Vagina (tissue), 2 donors: ENCODE results near the gene KEL.

Experiments used
- CTCF ChIP-seq, 3 experiments: fragments of 450-650 bp in 2 of 3; fragments of 200-600 bp in 1 of 3; sonication (generic) in 1 of 3; IDR thresholded peaks; one replicate each; pipeline ENCODE4 v1.5.1; 2017 to 2019; ENCODE audit warnings: antibody characterized with exemption in 3 of 3, mild to moderate bottlenecking in 2 of 3, moderate library complexity in 2 of 3
- POLR2A ChIP-seq, 2 donors: fragments of 450-650 bp; IDR thresholded peaks; one replicate each; pipeline ENCODE4 v1.6.1; 2017; ENCODE audit warnings: antibody characterized with exemption in 2 of 2, mild to moderate bottlenecking in 2 of 2, moderate library complexity in 2 of 2
- POLR2AphosphoS5 ChIP-seq, 2 donors: sonication (generic); formaldehyde crosslinking; IDR thresholded peaks; one replicate each; pipeline ENCODE4 v1.9.0; 2017; ENCODE audit warnings: antibody characterized with exemption in 2 of 2, mild to moderate bottlenecking in 2 of 2, low read depth in 1 of 2; ENCODE audit not compliant: insufficient read depth in 1 of 2

GRCh38 chr7:142933624-142934023 lies 28.5 kb downstream of the KEL start, which contains the start of gene TRPV5:
- TF ChIP-seq CTCF (IDR thresholded peaks at IDR 0.05) (no peak), POLR2A (IDR thresholded peaks at IDR 0.05) (no peak), POLR2AphosphoS5 (IDR thresholded peaks at IDR 0.05; ENCODE audit: insufficient read depth in 1 of 2, low read depth in 1 of 2) (no peak)
